Heart right ventricle (tissue), 16 donors: ENCODE measurements around the gene PEX10. TPM values are rescaled to one million over a fixed set of nuclear protein-coding genes. Genes with fewer than 3 reads are reported as not detected.

ENCODE experiments used
- ATAC-seq, 8 donors: fragments of 200-7000 bp; cut with Tn5 transposase; one replicate each; pipeline ENCODE4 v1.9.1; 2020; ENCODE audit warnings: mild to moderate bottlenecking in 8 of 8, moderate library complexity in 8 of 8, moderate number of reproducible peaks in 1 of 8
- DNase-seq, 2 donors: peaks; one replicate each; pipeline ENCODE4 v3.0.0-alpha.2; 2020
- H3K27ac ChIP-seq, 10 donors: fragments of 200-600 bp; sonication (generic) in 2 of 10; one replicate each; pipeline versions ENCODE4 v1.5.0 to v1.8.0; 2020 to 2022; ENCODE audit warnings: mild to moderate bottlenecking in 3 of 10
- H3K27me3 ChIP-seq, 7 donors: fragments of 200-600 bp; one replicate each; pipeline ENCODE4 v1.8.0; 2021 to 2022; ENCODE audit warnings: mild to moderate bottlenecking in 2 of 7
- H3K36me3 ChIP-seq, 9 donors: fragments of 200-600 bp; sonication (generic) in 1 of 9; one replicate each; pipeline versions ENCODE4 v1.5.0 to v1.8.0; 2020 to 2022; ENCODE audit warnings: mild to moderate bottlenecking in 2 of 9
- H3K4me1 ChIP-seq, 9 donors: fragments of 200-600 bp; sonication (generic) in 1 of 9; one replicate each; pipeline versions ENCODE4 v1.5.0 to v1.8.0; 2020 to 2022; ENCODE audit warnings: mild to moderate bottlenecking in 4 of 9
- H3K4me3 ChIP-seq, 10 donors: fragments of 200-600 bp; sonication (generic) in 2 of 10; one replicate each; pipeline versions ENCODE4 v1.5.0 to v1.8.0; 2020 to 2022; ENCODE audit warnings: mild to moderate bottlenecking in 7 of 10, moderate library complexity in 2 of 10
- H3K9me3 ChIP-seq, 11 donors: fragments of 200-600 bp in 10 of 11; sonication (generic) in 2 of 11; one replicate each; pipeline versions ENCODE4 v1.5.0 to v1.8.0; 2013 to 2022; ENCODE audit warnings: mild to moderate bottlenecking in 2 of 11, control low read depth in 1 of 11, moderate library complexity in 1 of 11
- CTCF ChIP-seq, 9 donors: fragments of 200-600 bp; sonication (generic) in 2 of 9; IDR thresholded peaks; one replicate each; pipeline versions ENCODE4 v1.5.0 to v1.8.0; 2021 to 2022; ENCODE audit warnings: antibody characterized with exemption in 9 of 9, mild to moderate bottlenecking in 5 of 9, moderate library complexity in 1 of 9
- WGBS, 2 donors: extraction: QIAGEN DNeasy Blood & Tissue Kit; methylation state at CpG; one replicate each; pipeline ENCODE4 v1.1.7; 2013; ENCODE audit warnings: inconsistent platforms in 1 of 2; 5-methylcytosine and 5-hydroxymethylcytosine counted together
- intact Hi-C, 10 donors: fragments of 100-400 bp; cut with DNase I; formaldehyde crosslinking; loops; one replicate each; pipeline versions ENCODE4 v1.11.1 to v1.14.2; 2022
- polyA plus RNA-seq, 2 donors: library from polyadenylated mRNA; stranded (reverse); fragments of 200-250 nt; gene quantifications; one replicate each; pipeline ENCODE4 v1.2.3, GENCODE V29; 2013
- total RNA-seq, 10 donors: library from RNA; stranded (reverse); fragmentation: NEBNext Ultra II Directional in 3 of 10; extraction: Animal tissue kit (Norgen Biotek cat#: 25700) in 3 of 10; gene quantifications; one replicate each; pipeline versions ENCODE4 v1.2.1 to v1.2.4, GENCODE V29; 2021 to 2023
- donor health status: Arrhythmogenic right ventricular cardiomyopathy.
- donor health status: ischemic (EF 13 %, LVEDD 7.1; RV severe dilation, severe dysfunction).
- donor health status: healthy with polysubstance abuse.
- donor health status: DM: no; HTN: yes; CAD: no.
- donor health status: DM: no; HTN: no; CAD: no.
- donor health status: ischemic (EF 25% LVEDD 6.9; RV normal size, moderate dysfunction).
- donor health status: ischemic (EF 25% LVEDD 5.7; RV mildly dilated, moderate dysfunction).
- donor health status: healthy.
- donor health status: DM: yes; HTN: yes; CAD: no.
- donor health status: Ischemic cardiomyopathy.
- donor health status: ischemic (EF 35%, LVEDD 5.7; RV mildly dilated, moderate dysfunction).
- donor health status: nonischemic (EF 11% LVEDD 7.7; RV severe dilation, severe dysfunction).
- donor health status: DM: yes; HTN: yes; CAD: no.
- donor health status: PGD.
- donor health status: ischemic (EF 29% LVEDD 5.4; RV normal size, mild dysfunction).
- donor health status: nonischemic (EF 23%, LVEDD 6.1; RV moderate dilation, normal function).

PEX10 gene
- total and polyA plus RNA-seq, 12 donors = 13.7 to 26.0 (median 18.5) TPM

- H3K4me1 ChIP-seq = peaks cover 0 to 16% (median 4%) of the 10 kb centered on the region in 9 donors
- H3K36me3 ChIP-seq = peaks cover 0 to 98% (median 65%) of the 10 kb centered on the region in 9 donors
- no peaks in the 10 kb centered on the region for H3K9me3 ChIP-seq
- H3K4me3 ChIP-seq = no peak overlapping the region
- TF ChIP-seq CTCF (IDR thresholded peaks at IDR 0.05) = no peak
- no peak for DNase-seq
- no peak for ATAC-seq
- intact Hi-C loops = no loop called here
- 89 to 93% methylated on average over 7 of the region's 7 CpGs for WGBS, 2 donors
- no peaks in the 10 kb centered on the region for H3K27me3 ChIP-seq
- no peak overlapping the region for H3K27ac ChIP-seq
Observed at GRCh38 chr1:2398871-2399270, 13.5 kb downstream of the PEX10 start.

- H3K9me3 ChIP-seq = no peaks in the 10 kb centered on the region
Observed at GRCh38 chr1:2397007-2397679, 15.2 kb downstream of the PEX10 start.

GRCh38 chr1:2396476-2396875, 15.9 kb downstream of the PEX10 start:
- intact Hi-C loops = no loop called here
- 92 to 93% methylated on average over 5 of the region's 5 CpGs for WGBS, 2 donors
- ATAC-seq (no peak), DNase-seq (no peak)
- no peak for TF ChIP-seq CTCF (IDR thresholded peaks at IDR 0.05)
- H3K36me3 ChIP-seq = peaks cover 0 to 82% (median 48%) of the 10 kb centered on the region in 9 donors
- no peaks in the 10 kb centered on the region for H3K27me3 ChIP-seq
- H3K4me3 ChIP-seq = no peak overlapping the region
- no peak overlapping the region for H3K27ac ChIP-seq
- H3K9me3 ChIP-seq = no peaks in the 10 kb centered on the region
- peaks cover 9 to 34% (median 20%) of the 10 kb centered on the region in 9 donors for H3K4me1 ChIP-seq

More at GRCh38 chr1:2397007-2397679, 15.2 kb downstream of the PEX10 start:
- no peak for TF ChIP-seq CTCF (IDR thresholded peaks at IDR 0.05)
- Histone ChIP-seq H3K4me3 (no peak overlapping the region), H3K27me3 (no peaks in the 10 kb centered on the region), H3K4me1 (peaks cover 9 to 33% (median 19%) of the 10 kb centered on the region in 9 donors), H3K36me3 (peaks cover 0 to 89% (median 54%) of the 10 kb centered on the region in 9 donors), H3K27ac (no peak overlapping the region)
- WGBS, 2 donors = 91 to 92% methylated on average over 19 of the region's 19 CpGs
- intact Hi-C loops = no loop called here
- ATAC-seq (no peak), DNase-seq (no peak)

- Histone ChIP-seq H3K27ac (no peak overlapping the region), H3K4me3 (no peak overlapping the region), H3K36me3 (peaks cover 0 to 80% (median 46%) of the 10 kb centered on the region in 9 donors), H3K4me1 (peaks cover 9 to 34% (median 22%) of the 10 kb centered on the region in 9 donors), H3K9me3 (no peaks in the 10 kb centered on the region), H3K27me3 (no peaks in the 10 kb centered on the region)
- TF ChIP-seq CTCF (IDR thresholded peaks at IDR 0.05) = no peak
- 88 to 92% methylated on average over 17 of the region's 17 CpGs for WGBS, 2 donors
- no peak for DNase-seq
- no peak for ATAC-seq
- intact Hi-C loops = no loop called here
Observed at GRCh38 chr1:2396059-2396458, 16.3 kb downstream of the PEX10 start.
